DMS 273 treated with DMSO at 0.1 percent for 48 hours (cell line): ENCODE measurements around the gene PLXNA4.

ENCODE experiments used
- DNase-seq: peaks from one replicate; lab custom pipeline; 2025; lab: John Stamatoyannopoulos, UW

The PLXNA4 gene

DNA sequence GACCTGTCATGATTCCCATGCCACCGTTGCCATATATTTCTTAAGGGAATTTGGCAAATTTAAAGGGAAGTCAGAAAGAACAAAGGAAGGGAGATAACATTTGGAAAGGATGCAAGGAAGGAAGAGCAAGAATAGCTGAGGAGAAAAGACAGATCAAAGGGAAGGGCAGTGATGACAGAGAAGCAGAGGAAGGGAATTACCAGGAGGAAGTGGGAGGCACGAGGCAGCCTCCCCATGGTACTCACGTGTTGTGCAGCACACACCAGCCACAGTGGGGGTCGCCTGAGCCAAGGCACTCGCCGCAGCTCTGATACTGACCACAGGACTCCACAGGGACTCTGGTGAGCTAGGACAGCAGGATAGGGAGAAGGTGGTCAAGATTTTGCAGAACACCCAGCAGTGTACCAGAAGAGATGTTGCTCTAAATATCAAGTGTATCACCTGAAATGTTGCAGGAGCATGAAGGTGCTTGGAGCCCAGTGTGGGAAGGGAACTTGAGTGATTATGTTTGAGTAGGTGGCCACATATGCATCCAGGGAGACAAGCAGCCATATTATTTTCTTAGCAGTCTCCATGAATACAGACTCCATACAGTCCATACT, 335.3 kb downstream of the PLXNA4 start:
- DNase-seq: no peak

DNA sequence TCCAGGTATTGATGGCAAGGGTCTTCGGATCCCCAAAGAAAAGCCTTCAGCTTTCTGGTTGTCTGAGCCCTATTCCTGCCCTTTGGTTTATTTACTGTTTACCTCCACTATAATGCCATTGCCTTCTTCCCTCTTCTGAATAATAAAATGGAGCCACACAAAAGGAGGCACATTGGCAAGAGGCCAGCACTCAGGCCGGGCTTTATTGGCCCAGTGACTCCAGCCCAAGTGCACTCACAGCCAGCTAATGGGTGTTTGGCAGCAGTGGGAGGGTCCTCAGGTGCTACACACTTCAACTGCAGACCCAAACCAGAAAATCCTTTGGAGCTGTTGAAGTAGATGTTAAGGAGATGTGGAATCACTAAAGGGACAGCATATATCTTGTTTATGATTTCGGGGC, 336.0 kb downstream of the PLXNA4 start:
- no peak for DNase-seq

DNA sequence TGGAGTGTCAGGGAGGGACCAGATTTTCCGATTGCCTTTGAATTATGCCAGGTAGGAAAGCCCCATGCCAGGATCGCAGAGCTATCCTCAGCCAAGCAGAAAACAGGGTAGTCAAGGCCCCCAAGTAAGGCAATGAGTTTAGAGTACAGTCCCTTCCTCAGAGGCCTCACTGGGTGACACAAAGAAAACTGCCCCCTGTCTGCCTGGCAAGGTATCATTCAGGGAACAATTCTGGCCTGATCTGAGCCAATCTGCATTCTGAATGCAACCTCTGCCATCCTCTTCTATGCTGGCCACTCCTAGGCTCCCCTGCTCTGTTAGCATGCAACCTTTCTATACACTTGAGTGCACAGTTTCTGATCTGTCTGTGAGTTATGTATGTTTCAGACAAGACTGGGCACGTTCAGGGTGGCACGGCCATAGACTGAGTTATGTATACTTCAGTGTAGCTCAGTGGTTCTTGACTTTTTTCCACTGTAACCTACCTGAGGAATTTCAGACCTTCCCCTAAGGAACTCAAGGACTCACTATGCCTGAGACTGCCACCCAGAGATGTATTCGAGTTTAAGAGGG, 336.8 kb downstream of the PLXNA4 start:
- no peak for DNase-seq

DNA sequence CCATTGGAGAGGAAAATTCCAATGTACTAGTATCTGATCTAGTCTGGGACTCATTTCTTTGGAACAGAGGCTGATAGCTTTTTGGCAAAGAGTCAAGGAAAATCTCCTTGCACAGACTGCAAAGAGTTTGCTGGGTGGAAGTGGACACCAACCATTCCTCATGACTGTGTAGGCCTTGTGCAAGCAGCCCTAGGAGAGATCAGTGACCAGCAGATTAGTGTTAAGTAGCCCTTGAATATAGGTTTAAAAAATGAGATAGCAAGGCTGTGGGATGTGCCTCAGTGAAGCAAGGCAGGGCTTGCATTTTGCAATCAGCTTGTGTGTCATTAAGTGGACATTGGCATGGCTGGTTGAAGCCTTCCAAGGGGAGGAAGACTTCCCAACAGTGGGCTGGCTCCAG, 341.6 kb downstream of the PLXNA4 start:
- no peak for DNase-seq

DNA sequence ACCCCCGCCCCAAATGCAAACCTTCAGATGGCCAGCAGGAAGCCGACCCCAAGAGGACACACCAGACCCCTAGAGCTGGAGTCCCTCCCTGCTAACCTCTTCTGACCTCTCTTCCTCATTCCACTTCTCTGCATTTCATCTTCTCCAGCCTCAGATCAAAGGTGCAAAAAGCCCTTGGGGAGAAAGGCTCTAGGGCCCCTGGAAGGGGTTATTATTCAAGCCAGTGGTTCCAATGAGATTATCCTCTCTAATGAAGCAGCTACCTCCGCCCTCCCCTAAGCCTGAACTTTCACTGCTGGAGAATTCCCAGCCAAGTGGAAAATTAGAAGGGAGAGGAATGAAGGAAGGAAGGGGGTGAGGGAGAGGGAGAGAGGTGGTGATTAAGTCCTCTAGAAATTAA, 343.9 kb downstream of the PLXNA4 start:
- DNase-seq: no peak

DNA sequence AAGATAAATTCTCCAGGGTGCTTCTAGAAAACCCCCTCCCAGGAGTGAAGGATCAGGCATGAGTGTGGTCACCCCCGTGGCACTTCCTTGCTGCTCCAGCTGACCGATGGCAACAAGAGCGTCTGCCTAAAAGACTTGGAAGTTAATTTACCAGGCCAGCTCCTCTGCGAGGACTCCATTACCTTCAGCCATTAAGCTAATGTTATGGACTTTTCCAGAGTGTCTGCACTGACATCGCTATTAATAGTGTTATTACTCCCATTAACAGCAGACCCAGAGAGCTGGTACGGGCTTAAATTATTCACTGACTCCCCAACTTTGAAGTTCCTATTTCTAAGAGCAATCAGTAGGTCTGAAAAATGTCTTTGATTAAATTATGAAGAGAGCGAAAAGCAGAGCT, 345.8 kb downstream of the PLXNA4 start:
- no peak for DNase-seq

DNA sequence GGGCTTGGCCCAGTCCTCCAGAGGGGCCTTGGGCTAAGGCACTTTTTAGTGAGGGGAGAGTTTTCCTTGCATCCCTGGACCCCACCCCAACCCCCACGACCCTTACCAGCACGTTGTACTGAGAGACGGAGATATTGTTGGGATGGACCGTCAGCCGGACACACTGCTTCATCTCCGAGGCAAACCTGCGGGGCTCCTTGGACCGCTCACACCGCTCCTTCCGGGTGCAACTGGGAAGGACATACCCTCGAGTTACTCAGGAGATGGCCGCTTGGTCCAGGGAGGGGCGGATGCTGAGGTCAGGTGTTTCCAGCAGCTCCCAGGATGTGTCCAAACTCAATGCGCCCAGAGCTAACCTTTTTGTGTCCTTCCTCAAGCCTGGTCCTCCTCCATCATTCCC, 348.0 kb downstream of the PLXNA4 start:
- no peak for DNase-seq

DNA sequence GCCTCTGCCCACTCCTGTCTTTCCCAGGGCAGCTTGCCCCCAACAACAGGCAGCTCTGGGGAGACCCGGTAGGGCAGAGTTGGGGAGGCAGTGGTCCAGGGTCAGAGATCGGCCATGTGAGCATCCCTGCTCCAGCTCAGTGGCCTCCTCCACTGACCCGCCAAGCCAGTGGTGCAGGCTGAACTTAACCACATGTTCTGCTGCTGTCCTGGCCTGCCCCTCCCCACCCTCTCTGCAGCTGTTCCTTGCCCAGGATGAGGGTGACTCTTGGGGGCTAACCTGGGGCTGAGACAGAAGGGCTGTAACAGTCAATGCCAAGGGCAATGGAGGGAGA, 349.3 kb downstream of the PLXNA4 start:
- no peak for DNase-seq

DNA sequence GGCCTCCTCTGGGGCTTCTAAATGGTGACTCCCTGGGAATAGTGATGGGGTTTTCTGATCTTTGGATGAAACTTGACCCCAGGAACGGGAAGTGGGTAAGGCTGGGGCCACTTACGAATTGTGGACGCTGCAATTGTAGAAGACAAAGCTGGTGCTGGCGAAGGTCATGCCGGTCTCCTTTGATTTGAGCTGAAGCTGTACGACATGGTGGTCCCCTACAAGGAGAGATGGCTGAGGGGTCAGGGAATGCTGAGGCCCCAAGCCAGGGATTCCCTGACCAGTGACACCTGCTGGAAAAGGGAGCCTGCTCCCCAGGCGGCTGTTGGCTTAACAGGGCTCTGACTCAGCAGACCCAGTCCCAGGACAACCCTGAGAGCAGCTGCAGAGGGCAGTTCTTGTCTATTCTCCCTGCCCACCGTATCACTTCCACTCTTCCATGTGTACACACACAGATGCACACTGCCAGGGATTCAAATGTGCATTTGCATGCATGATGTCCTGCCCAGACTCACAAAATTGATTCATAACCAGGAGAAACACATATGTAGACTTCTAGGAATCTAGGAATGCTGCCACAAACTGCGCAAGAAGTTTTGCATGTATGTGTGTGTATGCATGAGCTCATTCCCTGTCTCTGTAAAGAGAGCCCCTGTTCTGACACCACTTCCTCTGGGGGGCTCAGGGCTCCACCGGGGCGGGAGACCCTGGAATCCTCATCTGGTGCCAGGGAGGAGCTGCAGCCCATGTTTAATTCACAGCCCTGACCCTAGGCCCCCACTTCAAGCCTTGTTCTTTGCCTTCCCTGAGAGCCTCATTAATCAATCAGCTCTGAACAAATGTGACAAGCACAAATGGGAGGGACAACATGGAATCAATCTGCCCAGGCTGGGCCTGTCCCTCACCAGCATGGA, 350.0 kb downstream of the PLXNA4 start:
- DNase-seq: no peak

DNA sequence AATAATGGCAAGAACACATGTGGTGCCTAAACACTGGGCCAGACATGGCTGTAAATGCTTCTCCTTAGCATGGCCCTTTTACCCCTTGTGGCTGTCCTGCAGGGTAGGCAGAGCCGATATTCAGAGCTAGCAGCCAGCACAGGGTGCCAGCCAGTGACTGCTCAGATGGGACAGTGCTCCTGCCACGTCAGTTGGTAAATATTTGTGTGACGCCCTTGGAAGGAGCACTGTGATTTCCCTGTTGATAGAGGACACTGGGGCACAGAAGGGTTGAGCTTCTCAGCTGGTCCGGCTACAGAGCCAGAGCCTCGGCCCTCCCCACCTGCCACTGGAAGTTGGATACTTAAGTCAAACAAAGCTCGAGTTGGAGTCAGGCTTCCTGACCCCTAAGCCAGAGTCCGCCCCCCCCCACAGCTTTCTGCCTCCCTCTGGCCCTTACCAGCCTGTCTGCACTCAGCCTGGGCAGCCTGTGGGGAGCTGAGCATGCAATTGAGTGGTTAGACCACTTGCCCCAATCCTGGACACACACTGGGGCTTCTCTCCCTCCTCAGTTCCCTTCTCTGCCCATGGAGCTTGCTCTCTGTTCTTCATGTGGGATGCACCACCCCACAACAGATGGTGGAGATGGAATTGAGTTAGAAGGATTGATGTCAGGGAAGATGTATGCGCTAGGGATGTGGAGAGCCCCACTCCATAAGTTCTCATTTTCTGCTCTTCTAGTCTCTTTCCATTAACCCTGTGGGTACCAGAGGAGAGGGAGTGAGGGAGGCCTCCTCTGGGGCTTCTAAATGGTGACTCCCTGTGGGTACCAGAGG, 350.8 kb downstream of the PLXNA4 start:
- no peak for DNase-seq

DNA sequence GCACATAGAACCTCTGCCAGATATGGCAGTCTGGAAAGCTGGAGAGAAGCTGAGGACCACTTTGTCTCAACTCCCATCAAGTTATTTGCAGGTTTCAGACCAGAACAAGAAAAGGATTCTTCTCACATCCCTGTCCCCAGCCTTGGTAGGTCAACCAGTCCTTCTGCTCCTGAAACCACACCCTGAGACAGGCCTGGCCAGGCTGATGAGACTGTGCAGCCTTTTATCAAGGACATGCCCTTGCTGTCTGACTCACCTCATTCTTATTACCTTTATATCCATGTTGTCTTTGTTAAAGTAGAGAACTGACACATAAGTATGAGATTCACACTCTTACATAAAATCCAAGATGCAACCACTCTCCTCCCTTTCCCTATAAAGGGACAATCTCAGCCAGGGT, 354.9 kb downstream of the PLXNA4 start:
- DNase-seq: no peak

DNA sequence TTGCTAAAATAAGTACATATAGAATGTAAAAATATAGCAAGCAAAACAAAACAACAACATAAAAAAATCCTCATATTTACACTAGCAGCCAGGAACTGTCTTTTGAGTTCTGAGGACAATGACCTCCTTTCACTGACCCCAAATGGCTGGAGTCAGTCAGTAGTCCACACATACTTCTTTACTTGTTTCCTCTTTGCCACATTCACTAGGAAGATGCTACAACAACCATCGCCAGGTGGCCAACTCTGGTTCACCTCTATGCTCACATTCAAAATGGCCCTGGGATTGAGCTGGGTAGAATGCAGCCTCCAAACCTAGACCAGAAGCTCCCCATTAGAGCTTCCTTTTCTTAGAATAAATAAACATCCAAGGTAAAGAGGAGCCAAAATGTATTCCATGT, 356.2 kb downstream of the PLXNA4 start:
- no peak for DNase-seq

DNA sequence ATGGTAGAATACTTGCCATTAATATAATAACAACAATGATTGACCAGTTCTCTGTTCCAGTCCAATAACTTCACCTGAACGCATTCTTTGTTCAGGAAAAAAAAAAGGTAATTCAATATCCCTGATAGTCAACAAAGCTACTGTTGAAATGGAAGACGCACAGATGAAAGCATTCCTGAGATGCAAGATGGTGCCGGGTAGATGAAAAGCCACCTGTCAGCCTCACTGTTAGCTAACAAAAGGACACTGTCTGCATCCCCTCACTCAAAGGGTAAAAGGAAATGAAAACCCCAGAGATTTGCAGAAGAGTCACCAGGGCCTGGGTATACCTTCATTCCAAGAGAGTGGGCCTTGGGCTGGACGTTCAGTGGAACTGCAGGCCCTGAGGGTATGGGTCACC, 357.4 kb downstream of the PLXNA4 start:
- no peak for DNase-seq

DNA sequence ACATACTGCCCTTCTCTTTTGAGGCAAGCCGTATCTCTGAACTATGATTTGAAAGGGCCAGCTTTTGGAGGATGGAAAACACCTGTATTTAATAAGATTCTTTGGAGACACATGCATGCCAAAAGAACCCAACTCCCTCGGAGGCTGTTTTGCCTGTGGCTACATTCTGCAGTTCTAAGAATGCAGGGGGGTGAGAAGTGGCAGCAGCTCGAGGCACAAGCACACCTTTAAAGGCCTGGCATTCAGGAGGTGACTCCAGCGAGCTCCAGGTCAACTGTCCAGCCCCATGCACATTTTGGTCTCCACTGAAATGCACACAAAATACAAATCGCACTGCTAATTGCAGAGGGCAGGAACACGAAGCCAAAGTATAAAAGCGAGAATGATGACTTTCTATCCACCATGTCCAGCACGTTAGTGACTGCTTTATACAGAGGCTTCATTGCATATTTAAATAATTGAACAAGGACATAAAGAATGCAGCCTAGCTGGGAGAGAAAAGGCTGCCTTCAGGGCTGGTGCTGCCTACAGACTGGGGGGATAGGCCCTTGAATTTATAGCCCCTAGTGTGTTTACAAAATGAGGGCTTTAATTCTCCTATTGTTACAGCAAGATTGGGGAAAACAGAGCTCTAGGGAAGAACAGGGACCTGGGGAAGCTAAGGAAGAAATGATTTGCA, 359.3 kb downstream of the PLXNA4 start:
- DNase-seq: no peak

DNA sequence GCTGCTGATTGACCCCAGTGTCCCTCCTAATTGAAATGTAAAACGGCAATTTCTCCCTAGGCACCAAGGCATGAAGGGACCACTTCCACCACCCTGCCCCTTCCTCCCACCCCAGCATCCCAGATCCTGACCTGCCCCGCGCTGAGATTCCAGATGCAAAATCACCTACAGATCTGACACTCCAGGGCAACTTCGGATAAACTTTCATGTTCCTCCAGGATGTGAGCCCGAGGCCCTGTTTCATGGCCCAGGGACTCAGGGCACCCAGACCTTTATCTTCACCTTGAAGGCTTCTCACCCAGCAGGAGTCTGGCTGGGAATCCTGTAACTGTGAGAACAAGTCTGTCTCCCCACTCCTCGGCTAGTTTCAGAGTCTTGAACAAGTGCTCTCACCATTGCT, 361.8 kb downstream of the PLXNA4 start:
- no peak for DNase-seq

DNA sequence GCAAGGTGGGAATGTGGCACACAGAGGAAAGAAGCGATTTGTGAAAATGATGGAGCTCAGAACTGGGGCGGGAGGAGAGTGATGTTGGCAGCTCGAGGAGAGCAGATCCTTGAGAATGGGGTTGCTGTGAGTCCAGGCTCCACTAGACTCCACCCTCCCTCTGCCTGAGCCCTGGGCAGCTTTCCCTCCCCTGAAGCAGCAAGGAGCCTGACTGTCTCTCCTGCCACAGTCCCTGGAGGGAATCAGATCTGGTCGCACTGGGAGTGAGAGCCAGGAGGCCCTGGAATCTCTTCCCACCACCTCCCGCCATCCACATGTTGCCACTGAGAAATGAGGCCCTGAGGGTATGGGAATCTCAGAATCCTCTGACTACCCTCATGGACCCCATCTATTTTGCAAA, 362.7 kb downstream of the PLXNA4 start:
- no peak for DNase-seq

DNA sequence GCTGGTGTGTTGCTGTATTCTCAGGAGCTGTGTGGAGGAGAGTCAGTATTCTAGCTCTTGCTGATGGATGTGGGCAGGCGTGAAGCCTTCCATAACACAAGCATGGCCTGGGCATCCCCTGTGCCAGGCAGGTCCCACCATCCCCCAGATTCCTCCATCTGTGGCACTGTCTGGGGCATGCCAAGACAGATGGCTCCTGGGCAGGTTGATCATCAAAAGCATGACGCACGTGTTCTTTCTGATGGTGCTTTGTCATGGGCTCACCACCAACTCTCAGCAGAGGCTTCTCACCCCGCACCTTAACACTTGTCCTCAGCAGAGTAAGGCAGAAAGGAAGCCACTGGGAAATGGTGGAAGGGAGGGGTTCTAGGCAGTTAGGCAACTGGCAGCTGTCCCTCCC, 364.3 kb downstream of the PLXNA4 start:
- DNase-seq: no peak

DNA sequence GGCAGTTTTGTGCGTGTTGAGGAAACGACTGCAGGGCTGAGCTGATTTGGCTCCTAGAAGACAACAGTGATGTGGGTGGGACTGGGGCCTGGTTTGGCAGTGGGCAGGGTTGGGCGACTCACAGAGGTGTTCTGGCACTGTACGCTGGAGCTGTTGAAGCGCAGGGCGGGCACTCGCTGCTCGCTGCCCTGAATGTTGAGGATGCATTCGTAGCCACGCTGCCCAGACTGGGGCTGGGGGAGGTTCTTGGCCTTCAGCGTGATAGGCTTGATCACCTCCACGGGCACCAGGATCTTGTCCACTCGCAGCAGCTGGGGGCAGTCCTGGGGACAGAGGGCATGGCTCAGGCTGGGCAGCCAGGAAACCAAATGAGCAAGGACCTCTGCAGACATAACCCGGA, 365.4 kb downstream of the PLXNA4 start:
- DNase-seq: no peak

DNA sequence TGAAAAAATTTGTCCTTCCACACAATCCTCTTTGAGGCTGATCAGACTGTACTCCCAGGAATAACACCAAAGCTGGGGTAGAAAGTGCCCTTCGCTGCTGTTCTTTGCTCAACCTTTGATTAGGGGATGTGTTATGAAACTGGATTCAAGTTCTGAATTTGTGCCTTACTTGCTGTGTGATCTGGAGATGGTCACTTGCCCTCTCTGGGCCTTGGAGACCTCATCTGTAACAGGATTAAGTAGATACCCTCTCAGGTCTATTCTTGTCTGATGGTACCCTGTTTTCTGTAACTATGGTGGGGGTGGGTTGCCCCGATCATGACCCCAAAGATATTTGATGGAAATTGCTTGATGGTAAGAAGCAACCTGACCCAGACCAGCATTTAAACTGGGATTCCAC, 368.5 kb downstream of the PLXNA4 start:
- no peak for DNase-seq

DNA sequence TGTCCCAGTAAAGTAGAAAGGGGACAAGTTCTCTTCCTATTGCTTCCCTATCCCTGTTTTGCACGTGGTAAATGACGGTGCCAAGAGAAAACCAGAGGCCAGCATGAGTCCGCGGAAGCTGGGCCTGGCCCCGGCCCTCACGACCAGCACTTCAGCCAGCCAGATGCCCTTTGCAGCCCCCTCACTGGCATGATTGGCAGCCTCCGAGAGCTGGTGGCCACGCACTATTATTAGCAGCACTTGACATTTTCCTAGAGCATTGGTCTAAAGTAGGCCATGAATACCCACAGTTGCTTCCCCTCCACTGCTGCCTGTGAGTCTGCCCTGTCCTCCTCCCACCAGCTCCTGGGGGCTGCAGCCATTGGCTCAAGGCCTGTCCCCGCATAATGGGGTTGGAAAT, 369.1 kb downstream of the PLXNA4 start:
- DNase-seq: no peak

DNA sequence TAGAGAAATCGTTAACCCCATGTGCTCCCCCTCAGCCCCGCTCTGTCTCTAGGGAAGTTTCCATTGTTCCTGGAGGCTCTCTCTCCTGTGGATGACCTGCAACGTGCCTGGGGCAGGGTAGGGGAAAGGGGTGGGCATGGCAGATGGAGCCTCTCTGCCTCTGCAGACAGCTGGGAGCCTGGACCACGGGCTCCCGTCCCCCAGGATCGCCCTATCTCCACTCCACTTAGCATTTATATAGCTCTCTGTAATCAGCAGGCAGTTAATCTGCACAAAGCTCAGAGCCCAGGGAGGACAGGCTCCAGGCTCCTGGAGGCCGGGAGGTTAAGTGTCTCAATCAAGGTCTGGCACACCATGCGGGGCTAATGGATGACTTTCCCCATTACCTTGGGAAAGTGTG, 369.7 kb downstream of the PLXNA4 start:
- peak; percentile 34 for DNase-seq

DNA sequence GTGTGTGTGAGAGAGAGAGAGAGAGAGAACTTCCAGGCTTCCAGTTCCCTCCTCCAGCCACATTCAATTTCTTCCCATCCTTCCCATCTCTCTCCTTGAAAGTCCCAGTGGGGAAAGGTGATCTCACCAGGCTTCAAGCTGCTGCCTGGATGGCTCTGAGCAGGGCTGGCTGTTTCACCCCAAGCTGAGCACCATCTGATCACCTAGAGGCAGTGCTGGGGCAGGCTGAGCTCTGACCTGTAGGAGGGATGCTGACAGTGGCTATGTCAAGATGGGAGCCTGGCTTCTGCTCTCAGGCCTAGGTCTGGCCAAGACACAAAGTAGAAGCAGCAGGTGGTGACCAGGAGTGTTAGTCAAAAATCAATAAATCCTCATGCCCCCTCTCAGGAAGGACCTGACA, 370.8 kb downstream of the PLXNA4 start:
- no peak for DNase-seq
